HG03460 (cell line): ENCODE measurements around the gene MROH2A.

Source experiments
- ATAC-seq: cut with Tn5 transposase; IDR thresholded peaks from one replicate; pipeline ENCODE4 v1.9.1; 2021; ENCODE audit not compliant: unreplicated experiment

MROH2A gene

DNA sequence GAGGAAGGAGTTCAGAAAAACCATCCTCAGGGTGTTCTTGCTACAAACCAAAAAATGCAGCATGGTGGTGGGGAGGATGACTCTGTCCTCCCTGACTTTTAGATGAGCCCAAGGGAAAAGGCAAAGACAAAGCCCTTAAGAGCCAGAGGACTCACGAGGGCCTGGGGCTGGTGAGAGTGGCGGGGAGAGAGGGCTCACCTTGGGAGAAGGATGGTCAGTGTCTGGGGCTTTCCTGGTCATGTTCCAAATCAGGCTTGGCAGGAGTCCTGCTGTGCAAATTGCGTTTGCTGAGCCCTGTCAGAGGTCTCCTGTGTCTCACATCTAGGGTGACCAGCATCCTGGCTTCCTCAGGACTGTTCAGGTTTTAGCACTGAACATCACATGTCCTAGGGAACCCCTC is 13.4 kb upstream of the MROH2A start:
- no peak for ATAC-seq

DNA sequence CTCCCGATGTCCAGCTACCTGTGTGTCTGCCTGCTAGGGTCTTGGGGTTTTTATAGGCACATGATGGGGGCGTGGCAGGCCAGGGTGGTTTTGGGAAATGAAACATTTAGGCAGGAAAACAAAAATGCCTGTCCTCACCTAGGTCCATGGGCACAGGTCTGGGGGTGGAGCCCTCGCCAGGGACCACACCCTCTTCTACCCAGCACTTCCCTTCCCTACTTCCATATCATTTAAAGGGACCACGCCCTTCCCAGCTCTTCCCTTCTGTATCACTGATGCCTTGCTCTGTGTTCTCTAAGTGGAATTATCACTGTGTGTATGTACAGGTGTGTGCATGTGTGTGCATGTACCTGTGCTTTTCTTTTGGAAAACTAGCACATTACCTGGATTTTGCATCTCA is 11.7 kb upstream of the MROH2A start:
- no peak for ATAC-seq

DNA sequence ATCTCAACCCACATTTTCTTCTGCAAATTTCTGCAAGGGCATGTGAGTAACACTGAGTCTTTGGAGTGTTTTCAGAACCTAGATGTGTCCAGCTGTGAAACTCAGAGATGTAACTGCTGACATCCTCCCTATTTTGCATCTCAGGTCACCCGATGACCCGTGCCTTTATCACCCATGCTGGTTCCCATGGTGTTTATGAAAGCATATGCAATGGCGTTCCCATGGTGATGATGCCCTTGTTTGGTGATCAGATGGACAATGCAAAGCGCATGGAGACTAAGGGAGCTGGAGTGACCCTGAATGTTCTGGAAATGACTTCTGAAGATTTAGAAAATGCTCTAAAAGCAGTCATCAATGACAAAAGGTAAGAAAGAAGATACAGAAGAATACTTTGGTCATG is 10.1 kb upstream of the MROH2A start:
- ATAC-seq, result no peak

DNA sequence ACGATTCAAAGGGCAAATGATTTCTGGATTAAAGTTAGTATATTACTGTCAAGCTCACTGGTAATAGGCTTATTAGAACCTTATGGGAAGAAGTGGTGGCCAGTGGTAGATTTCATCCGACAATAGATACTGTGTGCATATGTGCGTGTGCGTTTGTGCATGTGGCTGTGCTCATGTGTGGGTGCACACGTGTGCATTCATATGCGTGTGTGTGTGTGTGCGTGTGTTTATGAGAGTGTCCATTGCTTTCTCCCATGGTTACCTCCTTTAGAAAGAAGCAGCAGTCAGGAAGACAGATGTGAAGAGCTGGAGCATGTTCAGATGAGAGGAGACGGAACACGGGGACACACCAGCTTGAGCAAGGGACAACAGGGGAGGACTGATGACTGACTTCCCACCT is 8.9 kb upstream of the MROH2A start:
- no peak for ATAC-seq

DNA sequence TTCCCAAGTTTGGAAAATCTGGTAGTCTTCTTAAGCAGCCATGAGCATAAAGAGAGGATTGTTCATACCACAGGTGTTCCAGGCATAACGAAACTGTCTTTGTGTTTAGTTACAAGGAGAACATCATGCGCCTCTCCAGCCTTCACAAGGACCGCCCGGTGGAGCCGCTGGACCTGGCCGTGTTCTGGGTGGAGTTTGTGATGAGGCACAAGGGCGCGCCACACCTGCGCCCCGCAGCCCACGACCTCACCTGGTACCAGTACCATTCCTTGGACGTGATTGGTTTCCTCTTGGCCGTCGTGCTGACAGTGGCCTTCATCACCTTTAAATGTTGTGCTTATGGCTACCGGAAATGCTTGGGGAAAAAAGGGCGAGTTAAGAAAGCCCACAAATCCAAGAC is 6.0 kb upstream of the MROH2A start:
- ATAC-seq, result no peak

DNA sequence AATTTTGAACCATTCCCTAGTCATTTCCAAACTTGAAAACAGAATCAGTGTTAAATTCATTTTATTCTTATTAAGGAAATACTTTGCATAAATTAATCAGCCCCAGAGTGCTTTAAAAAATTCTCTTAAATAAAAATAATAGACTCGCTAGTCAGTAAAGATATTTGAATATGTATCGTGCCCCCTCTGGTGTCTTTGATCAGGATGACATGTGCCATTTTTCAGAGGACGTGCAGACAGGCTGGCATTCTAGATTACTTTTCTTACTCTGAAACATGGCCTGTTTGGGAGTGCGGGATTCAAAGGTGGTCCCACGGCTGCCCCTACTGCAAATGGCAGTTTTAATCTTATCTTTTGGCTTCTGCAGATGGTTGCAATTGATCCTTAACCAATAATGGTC is 5.5 kb upstream of the MROH2A start:
- ATAC-seq, result no peak

DNA sequence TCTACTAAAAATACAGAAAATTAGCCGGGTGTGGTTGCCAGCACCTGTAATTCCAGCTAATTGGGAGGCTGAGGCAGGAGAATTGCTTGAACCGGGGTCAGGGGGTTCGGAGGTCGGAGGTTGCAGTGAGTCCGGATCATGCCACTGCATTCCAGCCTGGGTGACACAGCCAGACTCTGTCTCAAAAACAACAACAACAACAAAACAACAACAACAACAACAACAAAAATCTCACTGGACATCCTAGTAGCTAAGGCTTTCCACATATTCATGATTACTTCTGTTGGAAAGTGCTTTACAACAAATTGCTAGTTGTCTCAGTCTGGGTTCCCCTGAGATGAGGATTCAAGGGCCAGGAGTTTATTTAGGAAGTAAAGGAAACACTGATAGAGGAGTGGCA is 4.3 kb upstream of the MROH2A start:
- ATAC-seq, result no peak

DNA sequence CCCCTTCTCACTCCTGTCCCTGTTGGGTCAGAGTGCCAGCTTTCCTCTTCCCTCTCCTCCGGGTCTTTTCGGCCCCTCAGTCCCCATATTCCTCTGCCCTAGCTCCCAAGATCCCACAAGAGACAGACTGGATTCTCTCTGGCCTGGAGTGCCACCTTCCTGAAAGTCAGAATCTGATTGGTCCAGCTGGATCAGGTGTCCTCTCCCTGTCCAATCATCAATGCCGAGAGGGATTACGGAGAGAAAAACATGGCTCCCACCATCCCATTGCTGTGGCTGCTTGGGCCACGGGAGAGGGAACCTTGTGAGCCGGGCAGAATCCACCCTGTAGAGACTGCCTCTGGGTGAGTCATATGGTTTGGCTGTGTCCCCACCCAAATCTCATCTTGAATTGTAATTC is 2.7 kb upstream of the MROH2A start:
- no peak for ATAC-seq

DNA sequence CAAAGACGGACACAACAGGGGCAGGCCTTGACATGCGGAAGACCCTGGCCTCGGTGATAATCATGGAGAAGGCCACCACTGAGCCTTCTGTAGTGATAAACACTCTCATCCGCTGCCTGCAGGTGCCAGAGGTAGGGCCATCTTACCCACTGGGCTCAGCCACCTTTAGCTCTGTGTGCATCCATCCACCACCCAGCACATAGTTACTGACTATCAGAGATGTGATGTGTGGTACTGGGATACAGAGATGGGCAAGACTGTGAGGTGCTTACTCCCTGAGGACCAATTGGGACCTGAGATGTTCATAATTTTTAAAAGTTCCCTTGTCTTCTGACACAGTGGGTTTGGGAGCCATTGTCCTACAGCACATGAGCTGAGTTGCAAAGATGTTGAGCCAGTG is 1.6 kb downstream of the MROH2A start:
- no peak for ATAC-seq

DNA sequence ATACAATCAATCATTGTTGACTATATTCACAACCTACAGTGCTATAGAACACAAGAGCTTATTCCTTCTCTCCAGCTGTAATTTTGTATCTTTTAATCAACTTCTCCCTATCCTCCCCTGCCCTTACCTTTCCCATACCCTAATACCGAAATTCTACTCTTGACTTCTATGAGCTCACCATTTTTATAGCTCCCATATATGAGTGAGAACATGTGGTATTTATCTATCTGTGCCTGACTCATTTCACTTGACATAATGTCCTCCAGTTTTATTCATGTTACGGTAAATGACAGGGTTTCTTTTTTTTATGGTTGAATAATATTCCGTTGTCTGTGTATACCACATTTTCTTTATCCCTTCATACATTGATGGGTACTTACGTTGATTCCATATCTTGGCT is 2.6 kb downstream of the MROH2A start:
- ATAC-seq, result no peak

DNA sequence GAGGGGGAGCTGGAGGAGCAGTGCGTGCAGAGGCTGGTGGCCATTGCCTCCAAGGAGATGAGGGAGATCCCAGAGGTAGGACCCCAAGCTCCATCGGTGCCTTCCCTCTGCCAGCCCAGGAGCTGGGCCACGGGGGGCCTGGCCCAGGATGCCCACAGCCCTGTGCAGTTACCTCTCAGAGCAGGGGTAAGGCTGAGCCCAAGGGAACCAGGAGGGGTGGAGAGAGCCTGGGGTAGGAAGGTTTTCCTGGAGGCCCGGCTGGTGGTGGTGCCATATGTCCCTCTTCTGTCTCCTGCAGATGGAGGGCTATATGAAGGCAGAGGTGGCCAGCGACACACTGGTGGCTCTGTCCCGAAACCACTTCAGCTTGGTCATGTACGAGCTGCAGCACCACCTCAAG is 11.4 kb downstream of the MROH2A start:
- no peak for ATAC-seq

DNA sequence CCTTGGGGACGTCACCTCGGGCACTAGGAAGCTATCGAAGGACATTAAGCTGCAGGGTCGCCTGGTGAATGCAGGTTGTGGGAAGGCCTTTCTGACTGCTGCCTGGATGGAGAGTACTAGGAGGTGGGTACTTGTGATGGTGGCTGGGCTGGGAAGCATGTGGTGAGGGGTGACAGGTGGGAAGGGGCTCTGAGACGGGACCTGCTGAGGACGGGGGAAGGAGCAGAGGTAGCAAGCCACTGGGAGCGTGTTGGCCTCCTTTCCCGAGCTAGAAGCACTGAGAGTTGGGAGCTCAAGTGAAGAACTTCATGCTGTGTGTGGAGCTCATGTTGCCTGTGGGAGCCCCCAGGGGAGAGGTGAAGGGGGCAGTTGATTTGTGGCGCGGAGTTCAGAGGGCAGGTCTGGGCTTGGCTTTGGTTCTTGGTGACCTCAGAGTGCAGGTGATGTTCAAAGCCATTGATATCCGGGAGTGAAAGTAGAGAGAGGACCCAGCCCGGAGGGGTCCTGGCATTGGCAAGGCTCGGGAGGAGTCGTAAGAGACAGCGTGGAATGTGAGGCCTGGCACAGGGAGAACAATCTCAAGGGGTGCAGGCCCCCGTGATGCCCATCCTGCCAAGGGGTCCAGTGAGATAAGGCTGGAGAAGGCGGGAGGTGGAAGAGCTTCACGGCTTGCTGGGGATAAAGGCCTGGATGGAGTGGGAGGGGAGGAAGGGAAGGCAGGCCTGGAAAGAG is 13.2 kb downstream of the MROH2A start:
- ATAC-seq, result no peak

DNA sequence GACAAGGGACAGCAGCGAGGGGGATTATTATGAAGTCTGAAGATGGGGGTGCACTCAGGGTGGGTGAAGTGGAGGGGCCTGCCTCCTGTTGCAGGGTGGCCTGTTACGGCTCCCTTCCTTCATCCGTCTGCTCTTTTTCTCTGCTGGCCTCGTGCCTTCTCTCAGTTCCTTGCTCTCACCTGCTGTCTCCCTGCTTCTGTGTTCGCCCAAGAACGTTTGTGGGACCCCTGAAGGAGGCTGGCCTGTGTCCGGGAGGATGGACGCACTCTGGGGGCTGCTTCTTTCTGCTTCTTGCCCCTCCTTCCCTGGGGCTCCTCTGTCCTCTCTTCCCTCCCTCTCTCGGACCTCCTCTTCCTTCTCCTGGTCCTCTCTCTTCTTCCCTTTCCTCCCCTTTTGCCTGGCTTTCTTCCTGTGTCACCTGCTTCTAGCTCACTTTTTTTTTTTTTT is 13.8 kb downstream of the MROH2A start:
- ATAC-seq, result no peak

DNA sequence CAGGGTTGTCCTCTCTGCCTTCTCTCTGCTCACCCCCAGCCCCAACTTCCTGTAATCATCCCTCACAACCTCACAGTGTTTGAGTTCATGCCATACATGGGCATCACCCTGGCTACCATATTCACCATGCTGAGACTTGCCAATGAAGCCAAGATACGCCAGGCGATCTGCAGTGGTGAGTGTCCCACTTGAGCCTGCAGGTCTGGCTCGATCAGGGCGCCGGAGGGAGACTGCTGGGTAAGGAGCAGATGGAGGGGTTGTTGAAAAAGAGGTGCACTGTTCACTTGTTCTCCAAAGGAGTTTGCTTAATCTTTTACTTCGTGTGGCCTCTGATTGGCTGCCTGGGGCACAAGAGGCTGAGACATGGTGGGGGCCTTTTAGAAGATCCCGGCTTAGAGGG is 14.6 kb downstream of the MROH2A start:
- ATAC-seq, result no peak

DNA sequence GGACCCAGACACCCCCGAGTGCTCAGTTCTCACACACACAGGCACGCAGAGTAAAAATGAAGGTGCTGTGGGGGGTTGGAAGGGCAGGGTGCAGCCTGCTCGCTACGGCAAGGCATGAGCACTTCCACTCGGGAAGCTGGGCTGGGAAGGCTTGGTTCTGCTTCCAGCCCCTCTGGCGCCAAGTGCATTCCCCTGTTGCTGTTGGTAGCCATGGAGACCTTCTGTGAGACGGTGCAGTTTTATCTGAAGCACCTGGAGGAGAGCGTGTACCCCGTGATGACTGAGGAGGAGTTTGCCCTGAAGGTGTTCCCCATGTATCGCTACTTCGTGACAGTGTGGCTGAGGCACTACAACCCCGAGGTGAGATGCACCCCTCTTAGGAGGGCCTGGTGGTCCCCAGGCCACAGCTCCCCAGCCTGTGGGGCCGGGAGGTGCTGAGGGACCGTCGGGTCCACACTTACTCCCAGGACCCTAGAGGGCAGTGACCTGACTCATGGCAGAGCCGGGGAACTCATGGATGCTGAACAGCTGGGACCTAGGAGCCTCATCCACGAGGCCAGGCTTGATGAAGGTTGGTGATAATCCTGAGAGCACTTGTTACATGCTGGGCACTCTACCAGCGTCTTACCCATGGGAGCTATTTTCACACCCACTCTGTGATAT is 15.5 kb downstream of the MROH2A start:
- no peak for ATAC-seq

DNA sequence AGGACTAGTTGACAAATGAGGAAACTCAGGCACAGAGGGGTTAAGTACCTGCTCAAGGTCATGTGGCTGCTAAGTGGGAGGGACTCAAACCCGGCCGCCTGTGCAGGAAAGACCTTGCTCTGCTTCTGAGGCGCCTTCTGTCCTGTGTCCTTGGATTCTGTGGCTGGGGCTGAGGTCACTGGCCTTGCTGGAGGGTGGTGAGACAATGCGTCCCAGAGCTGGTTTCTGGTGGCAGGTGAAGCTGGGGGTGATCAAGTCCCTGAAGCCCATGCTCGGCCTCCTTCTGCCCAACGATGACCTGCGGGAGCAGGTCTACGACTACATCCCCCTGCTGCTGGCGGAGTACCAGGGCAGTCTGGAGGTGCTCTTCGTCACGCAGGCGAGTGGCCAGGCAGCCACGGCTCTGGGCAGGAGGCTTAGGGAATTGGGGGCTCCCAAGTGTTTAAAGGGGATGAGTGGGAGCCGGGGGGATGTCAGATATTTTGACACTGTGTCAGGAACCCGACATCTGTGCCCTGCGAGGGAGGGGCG is 16.1 kb downstream of the MROH2A start:
- ATAC-seq, result no peak

DNA sequence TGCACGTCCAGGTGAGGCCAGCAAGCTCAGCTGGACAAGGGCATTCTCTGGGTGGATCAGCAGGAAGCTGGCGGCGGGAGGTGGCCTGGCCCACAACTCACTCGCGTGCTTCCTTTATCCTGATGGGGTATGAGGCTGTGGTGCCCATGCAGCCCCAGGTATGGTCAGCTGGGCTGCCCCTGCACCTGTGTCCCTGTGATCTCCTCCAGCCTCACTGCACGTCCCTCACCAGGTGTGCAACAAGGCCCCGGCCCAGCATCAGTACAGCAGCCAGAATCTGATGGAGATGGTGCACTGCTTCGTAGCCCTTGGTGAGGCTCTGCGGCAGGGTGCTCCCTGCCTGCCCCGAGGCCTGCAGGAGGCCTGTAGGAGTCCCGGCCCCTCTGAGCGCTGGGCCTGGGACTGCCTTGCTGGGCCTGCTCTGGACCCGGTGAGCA is 17.6 kb downstream of the MROH2A start:
- no peak for ATAC-seq

DNA sequence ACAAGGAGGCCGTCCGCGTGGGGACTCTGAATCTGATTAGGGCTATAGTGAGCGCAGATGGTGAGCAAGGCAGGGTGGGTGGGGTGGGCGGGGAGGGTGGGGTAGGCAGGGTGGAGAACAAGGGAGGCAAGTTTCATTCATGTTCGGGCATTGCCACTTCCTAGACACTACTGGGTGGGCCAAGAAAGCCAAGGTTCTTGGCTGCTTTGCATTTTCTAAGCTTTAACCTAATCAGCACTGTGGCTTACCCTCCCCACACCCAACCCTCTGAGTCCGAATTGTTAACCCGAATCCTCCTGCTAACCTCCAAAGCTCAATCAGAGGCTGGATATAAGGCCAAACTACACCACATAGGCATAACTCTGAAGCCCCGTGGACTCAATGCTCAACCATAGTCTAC is 18.1 kb downstream of the MROH2A start:
- no peak for ATAC-seq

DNA sequence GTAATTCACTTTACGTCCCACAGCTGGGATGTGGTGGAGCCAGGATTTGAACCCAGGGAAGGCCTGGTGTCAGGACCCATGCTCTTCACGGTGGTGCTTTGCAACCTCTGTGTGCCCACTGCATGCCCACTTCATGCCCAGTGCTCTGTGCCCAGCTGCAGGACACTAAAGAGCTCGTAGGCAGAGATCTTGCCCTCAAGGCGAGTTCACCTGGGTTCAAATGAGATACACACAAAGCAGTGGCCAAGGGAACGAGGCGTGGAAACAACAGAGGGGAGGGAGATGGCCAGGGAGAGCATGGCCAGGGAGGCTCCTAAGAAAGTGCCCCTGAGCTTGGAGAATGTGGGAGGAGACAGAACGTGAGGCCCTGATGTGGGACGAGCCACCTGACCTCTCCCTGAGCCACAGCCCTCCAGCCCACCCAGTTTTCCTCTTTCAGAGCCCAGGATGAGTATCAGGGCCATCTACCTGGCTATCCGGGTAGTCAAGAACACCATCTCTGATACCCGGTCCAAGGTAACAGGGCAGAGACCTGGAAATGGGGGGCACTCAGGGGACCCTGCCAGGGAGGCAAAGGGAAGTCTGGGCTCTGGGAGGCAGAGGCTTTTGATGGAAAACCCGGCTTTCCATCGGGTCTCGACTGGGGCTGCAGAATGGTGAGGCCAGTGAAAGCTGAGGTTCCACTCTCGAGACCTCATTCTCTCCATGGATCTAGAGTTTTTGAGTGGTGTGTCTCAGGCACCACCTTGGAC is 20.4 kb downstream of the MROH2A start:
- no peak for ATAC-seq

DNA sequence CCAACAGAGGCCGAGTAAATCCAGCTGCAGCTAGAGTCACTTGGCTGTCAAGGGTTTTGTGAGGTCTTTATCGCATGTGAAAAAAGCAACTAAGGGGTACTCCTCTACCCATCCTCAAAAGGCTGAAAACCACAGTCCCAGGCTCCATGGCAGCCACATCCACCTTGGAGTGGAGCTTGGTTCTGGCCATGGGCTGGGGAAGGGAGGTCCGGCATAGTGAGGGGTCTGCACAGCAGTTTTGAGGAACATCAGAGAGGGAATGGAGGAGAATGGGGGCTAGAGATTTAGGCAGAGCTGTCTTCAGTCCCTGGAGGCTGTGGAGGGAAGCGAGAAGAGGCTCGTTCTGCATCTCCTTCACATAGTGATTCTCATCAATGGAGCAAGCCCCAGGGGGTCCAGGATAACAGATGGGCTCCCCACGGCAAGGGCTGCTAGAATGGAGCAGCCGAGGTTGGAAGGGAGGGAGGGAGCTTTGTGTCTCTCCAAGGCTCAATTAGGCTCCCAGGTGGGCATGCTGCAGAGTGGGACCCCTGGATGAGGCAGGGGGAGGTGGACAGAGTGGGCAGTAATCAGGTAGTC is 21.0 kb downstream of the MROH2A start:
- ATAC-seq, result no peak

DNA sequence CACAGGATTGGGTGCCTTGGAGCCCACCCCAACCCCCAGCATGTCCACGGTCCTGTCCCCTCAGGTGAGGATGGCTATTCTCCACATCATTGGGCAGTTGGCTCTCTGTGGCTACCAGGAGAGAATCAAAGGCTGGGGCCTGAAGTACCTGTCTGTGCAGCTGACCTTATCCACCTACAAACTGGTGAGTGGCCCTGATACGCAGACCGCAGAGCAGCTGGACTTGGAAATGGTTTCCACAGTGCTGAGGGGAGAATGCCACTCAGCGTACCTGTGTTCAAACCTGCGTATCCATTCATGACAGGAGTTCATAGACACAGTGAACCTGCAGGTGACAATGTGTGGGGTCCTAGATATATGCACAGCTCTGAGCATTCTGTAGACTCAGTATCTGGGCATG is 21.6 kb downstream of the MROH2A start:
- ATAC-seq, result no peak

DNA sequence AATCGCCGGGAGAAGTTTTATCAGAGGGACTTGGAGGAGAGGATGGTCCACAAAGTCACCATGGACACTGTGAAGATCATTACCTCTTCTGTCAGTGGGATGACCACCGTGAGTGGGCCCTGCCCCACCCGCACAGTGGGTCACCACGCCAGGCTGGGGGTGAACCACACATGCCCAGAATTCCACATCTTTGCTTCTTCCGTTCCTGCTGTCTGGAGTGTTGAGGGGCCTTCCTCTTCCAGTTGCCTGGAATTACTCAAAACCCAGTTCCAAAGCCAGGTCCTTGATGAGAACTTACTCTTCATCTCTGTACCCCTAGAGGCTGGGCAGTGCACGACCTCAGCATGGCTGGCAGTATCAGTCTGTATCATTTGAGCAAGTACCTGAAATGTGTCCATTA is 22.1 kb downstream of the MROH2A start:
- ATAC-seq, result no peak
